Dermis blood vessel endothelial cell (primary cell): ENCODE data around the gene RAP2C. TPM values are rescaled to one million over a fixed set of nuclear protein-coding genes. Genes with fewer than 3 reads are reported as not detected.

ENCODE experiments used
- DNase-seq: peaks from one replicate; pipeline ENCODE4 v3.0.0; 2010
- total RNA-seq: library from RNA; depleted of rRNA; stranded (reverse); fragments of >200 nt; gene quantifications from 2 replicates; pipeline ENCODE4 v1.2.3, GENCODE V29; 2014

The RAP2C gene
- total RNA-seq: 16.8 and 27.4 TPM in 2 replicates

- peak; percentile 79 for DNase-seq
Measured at GRCh38 chrX:132219343-132219768, at the start of gene RAP2C. RAP2C (minus strand) TSS chrX:132219447; CDS start chrX:132217268, 2,179 bp downstream.

GRCh38 chrX:132267392-132267791 lies 48.1 kb upstream of the RAP2C start:
- DNase-seq: no peak

GRCh38 chrX:132266583-132267355 lies 47.5 kb upstream of the RAP2C start:
- no peak for DNase-seq

GRCh38 chrX:132263127-132263526 lies 43.9 kb upstream of the RAP2C start:
- DNase-seq: no peak

GRCh38 chrX:132258509-132258908 lies 39.3 kb upstream of the RAP2C start:
- DNase-seq: no peak

GRCh38 chrX:132257116-132257515 lies 37.9 kb upstream of the RAP2C start:
- DNase-seq: no peak

- DNase-seq: no peak
Measured at GRCh38 chrX:132236121-132236520, 16.9 kb upstream of the RAP2C start.

- DNase-seq: no peak
Measured at GRCh38 chrX:132235488-132235887, 16.2 kb upstream of the RAP2C start.

GRCh38 chrX:132231587-132231986 lies 12.3 kb upstream of the RAP2C start:
- DNase-seq: no peak

GRCh38 chrX:132227383-132228112 lies 8.3 kb upstream of the RAP2C start:
- no peak for DNase-seq

- peak; percentile 22 for DNase-seq
Measured at GRCh38 chrX:132226169-132226568, 6.9 kb upstream of the RAP2C start.

GRCh38 chrX:132218100-132218812 lies 991 bp downstream of the RAP2C start:
- DNase-seq: peak; percentile 82

GRCh38 chrX:132217203-132218073 lies 1.8 kb downstream of the RAP2C start:
- DNase-seq: peak; percentile 80

GRCh38 chrX:132216806-132217202 lies 2.4 kb downstream of the RAP2C start:
- DNase-seq: peak; percentile 32

- DNase-seq: no peak
Measured at GRCh38 chrX:132216283-132216682, 3.0 kb downstream of the RAP2C start.

GRCh38 chrX:132214518-132214917 lies 4.7 kb downstream of the RAP2C start:
- no peak for DNase-seq

- no peak for DNase-seq
Measured at GRCh38 chrX:132209527-132209926, 9.7 kb downstream of the RAP2C start.

- DNase-seq: no peak
Measured at GRCh38 chrX:132208422-132208821, 10.8 kb downstream of the RAP2C start.

GRCh38 chrX:132207996-132208395 lies 11.3 kb downstream of the RAP2C start:
- no peak for DNase-seq

GRCh38 chrX:132206259-132206658 lies 13.0 kb downstream of the RAP2C start:
- no peak for DNase-seq

- no peak for DNase-seq
Measured at GRCh38 chrX:132204629-132205028, 14.6 kb downstream of the RAP2C start.

- DNase-seq: no peak
Measured at GRCh38 chrX:132200976-132201375, 18.3 kb downstream of the RAP2C start.
